H1 (cell line): Measurements from ENCODE around the gene ARHGEF4. TPM values are rescaled to one million over a fixed set of nuclear protein-coding genes. Genes with fewer than 3 reads are reported as not detected.

Experiments
- CTCF ChIA-PET: fragments of 300-600 bp; sonication (Branson Sonifier 250); formaldehyde crosslinking; loops from one replicate; lab custom pipeline; 2021; ENCODE audit not compliant: partially characterized antibody; lab: Charles Lee
- POLR2A ChIA-PET: fragments of 300-600 bp; sonication (Branson Sonifier 250); formaldehyde crosslinking; loops from one replicate; lab custom pipeline; 2021; ENCODE audit warnings: inconsistent platforms; ENCODE audit not compliant: partially characterized antibody; lab: Charles Lee
- DNase-seq, 2 experiments: peaks; one replicate each; pipeline versions ENCODE4 v3.0.0 to v3.0.0-alpha.2; 2010 to 2022; ENCODE audit warnings: low spot score in 2 of 2, low read depth in 1 of 2, mixed read lengths in 1 of 2
- FAIRE-seq: peaks from 2 replicates; lab custom pipeline; 2011; peaks lifted over from hg19 to GRCh38; lab: Jason Lieb, UNC
- H2AFZ ChIP-seq: 2 replicates; pipeline ENCODE4 v1.8.1; 2012; ENCODE audit warnings: low read length, inconsistent platforms
- H2AK5ac ChIP-seq: 2 replicates; pipeline ENCODE4 v1.6.1; 2013; ENCODE audit warnings: low read depth, low read length
- H2BK120ac ChIP-seq: replicated peaks from 2 replicates; pipeline ENCODE3; 2013; ENCODE audit warnings: low read depth, low read length, inconsistent platforms
- H2BK12ac ChIP-seq: 2 replicates; pipeline ENCODE4 v1.6.1; 2013; ENCODE audit warnings: low read depth, low read length
- H2BK15ac ChIP-seq: 2 replicates; pipeline ENCODE4 v1.6.1; 2013; ENCODE audit warnings: low read length
- H2BK20ac ChIP-seq: 2 replicates; pipeline ENCODE4 v1.6.1; 2013; ENCODE audit warnings: low read length
- H2BK5ac ChIP-seq: 2 replicates; pipeline ENCODE4 v1.6.1; 2013; ENCODE audit warnings: low read depth, low read length
- H3K14ac ChIP-seq: 2 replicates; pipeline ENCODE4 v1.6.1; 2013; ENCODE audit warnings: inconsistent platforms; ENCODE audit not compliant: insufficient read length
- H3K18ac ChIP-seq: 2 replicates; pipeline ENCODE4 v1.6.1; 2013; ENCODE audit warnings: low read length; ENCODE audit errors: extremely low read depth
- H3K23ac ChIP-seq: 2 replicates; pipeline ENCODE4 v1.6.1; 2013; ENCODE audit warnings: inconsistent platforms; ENCODE audit not compliant: insufficient read length
- H3K23me2 ChIP-seq: 2 replicates; pipeline ENCODE4 v1.6.1; 2013; ENCODE audit warnings: low read depth, low read length
- H3K27ac ChIP-seq: 2 replicates; pipeline ENCODE4 v1.6.1; 2011; ENCODE audit warnings: low read depth, low read length, inconsistent platforms
- H3K27me3 ChIP-seq, 4 experiments: replicated peaks in 1 of 4; 1 replicate in 1 of 4; 2 replicates in 3 of 4; pipeline versions ENCODE4 v1.6.1 to v1.8.1; 2011 to 2013; ENCODE audit warnings: low read length in 3 of 4, mild to moderate bottlenecking in 3 of 4, inconsistent platforms in 2 of 4, mixed read lengths in 2 of 4, moderate library complexity in 1 of 4; ENCODE audit not compliant: control insufficient read depth in 3 of 4, insufficient read depth in 3 of 4; ENCODE audit errors: extremely low read depth in 1 of 4
- H3K36me3 ChIP-seq, 4 experiments: 2 replicates each; pipeline versions ENCODE4 v1.6.1 to v1.8.1; 2011 to 2013; ENCODE audit warnings: mild to moderate bottlenecking in 4 of 4, low read length in 3 of 4, moderate library complexity in 2 of 4, control low read depth in 1 of 4, inconsistent platforms in 1 of 4; ENCODE audit not compliant: insufficient read depth in 4 of 4, control insufficient read depth in 2 of 4
- H3K4ac ChIP-seq: replicated peaks from 2 replicates; pipeline ENCODE3; 2013; ENCODE audit warnings: low read length, low read depth, mixed read lengths, inconsistent platforms; ENCODE audit not compliant: insufficient read length
- H3K4me1 ChIP-seq, 4 experiments: replicated peaks in 1 of 4; 1 replicate in 1 of 4; 2 replicates in 3 of 4; pipeline versions ENCODE4 v1.6.1 to v1.8.1; 2011 to 2013; ENCODE audit warnings: low read length in 3 of 4, inconsistent platforms in 2 of 4, mixed read lengths in 1 of 4; ENCODE audit not compliant: insufficient read depth in 4 of 4, control insufficient read depth in 3 of 4
- H3K4me2 ChIP-seq, 2 experiments: 2 replicates each; pipeline versions ENCODE4 v1.6.1 to v1.8.1; 2011 to 2013; ENCODE audit warnings: low read depth in 2 of 2, low read length in 2 of 2, control low read depth in 1 of 2, inconsistent platforms in 1 of 2, mild to moderate bottlenecking in 1 of 2; ENCODE audit not compliant: insufficient read depth in 1 of 2
- H3K4me3 ChIP-seq, 4 experiments: fragments of 200-600, 300-600 bp in 1 of 4; sonication (generic), shearing (Covaris generic), sonication (Bioruptor Twin) in 1 of 4; 2 replicates each; pipeline versions ENCODE4 v1.5.1 to v1.8.1; 2011 to 2016; ENCODE audit warnings: low read length in 4 of 4, low read depth in 3 of 4, control low read depth in 2 of 4, inconsistent platforms in 2 of 4, mild to moderate bottlenecking in 2 of 4, mixed read lengths in 1 of 4, moderate library complexity in 1 of 4; ENCODE audit not compliant: insufficient read depth in 2 of 4; ENCODE audit errors: extremely low read depth in 1 of 4
- H3K56ac ChIP-seq: replicated peaks from 2 replicates; pipeline ENCODE3; 2013; ENCODE audit warnings: low read depth, mild to moderate bottlenecking, mixed read lengths, low read length, inconsistent platforms; ENCODE audit not compliant: insufficient read length
- H3K79me1 ChIP-seq: 2 replicates; pipeline ENCODE4 v1.6.1; 2013; ENCODE audit warnings: low read depth, low read length, control low read depth
- H3K79me2 ChIP-seq, 2 experiments: 2 replicates each; pipeline versions ENCODE4 v1.6.1 to v1.8.1; 2012 to 2013; ENCODE audit warnings: low read length in 2 of 2, mild to moderate bottlenecking in 2 of 2, inconsistent platforms in 1 of 2; ENCODE audit not compliant: insufficient read depth in 2 of 2, control insufficient read depth in 1 of 2
- H3K9ac ChIP-seq, 4 experiments: replicated peaks in 1 of 4; 1 replicate in 1 of 4; 2 replicates in 3 of 4; pipeline versions ENCODE4 v1.6.1 to v1.8.1; 2011 to 2013; ENCODE audit warnings: low read depth in 3 of 4, low read length in 3 of 4, control low read depth in 2 of 4, mild to moderate bottlenecking in 2 of 4, moderate library complexity in 2 of 4, inconsistent platforms in 1 of 4; ENCODE audit errors: extremely low read depth in 1 of 4
- H3K9me3 ChIP-seq, 2 experiments: 2 replicates each; pipeline versions ENCODE4 v1.6.1 to v1.8.1; 2012 to 2013; ENCODE audit warnings: mild to moderate bottlenecking in 2 of 2, moderate library complexity in 2 of 2, control low read depth in 1 of 2, inconsistent platforms in 1 of 2, low read depth in 1 of 2, low read length in 1 of 2, mixed read lengths in 1 of 2; ENCODE audit not compliant: insufficient read depth in 2 of 2
- H4K20me1 ChIP-seq, 2 experiments: replicated peaks in 1 of 2; 2 replicates each; pipeline versions ENCODE3 to v1.8.1; 2011 to 2013; ENCODE audit warnings: inconsistent platforms in 2 of 2, low read length in 2 of 2, mild to moderate bottlenecking in 1 of 2; ENCODE audit not compliant: insufficient read depth in 2 of 2, control insufficient read depth in 1 of 2
- H4K5ac ChIP-seq: 2 replicates; pipeline ENCODE4 v1.6.1; 2013; ENCODE audit warnings: low read length, low read depth, mixed read lengths, inconsistent platforms; ENCODE audit not compliant: insufficient read length
- H4K8ac ChIP-seq: 2 replicates; pipeline ENCODE4 v1.8.0; 2013; ENCODE audit warnings: mild to moderate bottlenecking, moderate library complexity, low read length, inconsistent platforms; ENCODE audit not compliant: insufficient read depth; ENCODE audit errors: extremely low read depth
- H4K91ac ChIP-seq: replicated peaks from 2 replicates; pipeline ENCODE3; 2013; ENCODE audit warnings: low read length, mixed read lengths, inconsistent platforms; ENCODE audit not compliant: insufficient read length
- CBX5 ChIP-seq: fragments of 300-800, 300-1000 bp; sonication (generic); IDR thresholded peaks from 2 replicates; pipeline ENCODE4 v1.7.1; 2016; ENCODE audit warnings: antibody characterized with exemption, low read length, low read depth
- CBX8 ChIP-seq: fragments of 300-800, 300-1000 bp; sonication (generic); IDR thresholded peaks from 2 replicates; pipeline ENCODE4 v1.7.1; 2016; ENCODE audit warnings: low read depth, low read length, borderline replicate concordance
- MAX ChIP-seq: IDR thresholded peaks from 2 replicates; pipeline ENCODE4 v1.6.1; 2012; ENCODE audit warnings: inconsistent platforms
- RXRA ChIP-seq: IDR thresholded peaks from 2 replicates; pipeline ENCODE4 v1.6.1; 2011; ENCODE audit warnings: low read depth, mild to moderate bottlenecking, low read length, moderate library complexity; ENCODE audit not compliant: insufficient read depth
- SIRT6 ChIP-seq: IDR thresholded peaks from one replicate; pipeline ENCODE4 v1.7.1; 2012; ENCODE audit warnings: low read length, inconsistent platforms
- WGBS, 2 experiments: shearing (Covaris generic) in 1 of 2; methylation state at CpG; one replicate each; pipeline versions ENCODE4 v1.1.6 to v1.1.7; 2013 to 2015; ENCODE audit warnings: low lambda C conversion rate in 2 of 2, mixed read lengths in 2 of 2, inconsistent platforms in 1 of 2, low coverage in 1 of 2, missing lambda C conversion rate in 1 of 2; ENCODE audit not compliant: insufficient replicate concordance in 2 of 2, insufficient coverage in 1 of 2, insufficient read length in 1 of 2; ENCODE audit errors: extremely low coverage in 1 of 2, missing lambda C conversion rate in 1 of 2; 5-methylcytosine and 5-hydroxymethylcytosine counted together
- polyA plus RNA-seq, 7 experiments: library from polyadenylated mRNA; depleted of rRNA in 3 of 7; stranded (reverse) in 5 of 7; unstranded in 2 of 7; fragments of >200 nt in 5 of 7; fragments of 200-250 nt in 2 of 7; gene quantifications; 1 replicate in 5 of 7; 2 replicates in 1 of 7; 4 replicates in 1 of 7; pipeline versions ENCODE4 v1.2.1 to v1.2.3, GENCODE V29; 2011 to 2013; ENCODE audit warnings: missing spikeins in 2 of 7, mixed read lengths in 2 of 7
- total RNA-seq: library from RNA; stranded (reverse); fragmentation: NEBNext Ultra II Directional; extraction: Animal tissue kit (Norgen Biotek cat#: 25700); gene quantifications from 2 replicates; pipeline ENCODE4 v1.2.1, GENCODE V29; 2021

ARHGEF4 gene
- total and polyA plus RNA-seq, 2 of the 8 experiments (the other 6 are each of a cell fraction or from before 2014, with no cell fraction given): 10.6 to 14.6 TPM

- Histone ChIP-seq H2BK5ac (no peak overlapping the region), H2BK120ac (no peak overlapping the region), H4K5ac (no peak overlapping the region), H3K79me2 (no peaks in the 10 kb centered on the region), H3K4me1 (no peaks in the 10 kb centered on the region), H2BK20ac (no peak overlapping the region), H3K4me2 (no peak overlapping the region), H4K8ac (no peak overlapping the region), H2AFZ (peak overlapping the region; percentile 88), H3K79me1 (no peaks in the 10 kb centered on the region), H3K36me3 (no peaks in the 10 kb centered on the region), H2AK5ac (no peak overlapping the region), H2BK12ac (no peak overlapping the region), H3K27ac (no peak overlapping the region), H3K9ac (no peak overlapping the region), H3K14ac (no peak overlapping the region), H3K4me3 (no peak overlapping the region), H3K27me3 (no peaks in the 10 kb centered on the region), H3K23me2 (no peaks in the 10 kb centered on the region), H3K9me3 (no peaks in the 10 kb centered on the region), H3K56ac (no peak overlapping the region), H3K23ac (no peak overlapping the region), H3K18ac (no peak overlapping the region), H4K20me1 (no peaks in the 10 kb centered on the region), H4K91ac (no peak overlapping the region), H2BK15ac (no peak overlapping the region), H3K4ac (no peak overlapping the region)
- DNase-seq: no peak
- POLR2A ChIA-PET: no interaction called here
- no peak for FAIRE-seq
- WGBS, 2 experiments: 97% methylated on average over 5 of the region's 5 CpGs; no CpG with 5 or more reads in 1 of the 2 experiments
- CTCF ChIA-PET: interaction anchor here (1.1 to 1.5 kb wide), 3 partner anchors 15 to 29 kb away, joined by 3 to 7 read pairs (median 5); no protein-coding TSS in a partner anchor
- TF ChIP-seq SIRT6 (no peak), MAX (no peak), RXRA (no peak), CBX8 (no peak), CBX5 (no peak)
Measured at GRCh38 chr2:130813722-130814121, 23.0 kb upstream of the ARHGEF4 start.
